Measurements from ENCODE around the gene ATP11C. TPM values are rescaled to one million over a fixed set of nuclear protein-coding genes. Genes with fewer than 3 reads are reported as not detected.

Gene ATP11C
- total RNA-seq, 2 donors from 2014 or later, result 9.1 to 15.3 TPM

GRCh38 chrX:139724626-139725025 lies 208.2 kb downstream of the ATP11C start:
- H3K4me3 ChIP-seq, result no peak overlapping the region
- H3K27ac ChIP-seq, result no peak overlapping the region
- intact Hi-C loops (cut with DNase I), result no loop called here
- no peak for TF ChIP-seq CTCF (IDR thresholded peaks at IDR 0.05)
- H3K9me3 ChIP-seq, result no peaks in the 10 kb centered on the region
- H3K4me1 ChIP-seq, result no peaks in the 10 kb centered on the region
- DNase-seq, result no peak
- H3K9ac ChIP-seq (ENCODE audit: low read depth in 2 of 2, low read length in 2 of 2), result no peak overlapping the region
- H3K36me3 ChIP-seq, result no peaks in the 10 kb centered on the region
- H3K27me3 ChIP-seq, result no peaks in the 10 kb centered on the region

GRCh38 chrX:139720979-139721378 lies 211.9 kb downstream of the ATP11C start:
- intact Hi-C loops (cut with DNase I), result no loop called here
- Histone ChIP-seq H3K27me3 (no peaks in the 10 kb centered on the region), H3K27ac (no peak overlapping the region), H3K36me3 (no peaks in the 10 kb centered on the region), H3K4me3 (no peak overlapping the region), H3K9me3 (no peaks in the 10 kb centered on the region), H3K9ac (ENCODE audit: low read depth in 2 of 2, low read length in 2 of 2) (no peak overlapping the region), H3K4me1 (no peaks in the 10 kb centered on the region)
- no peak for TF ChIP-seq CTCF (IDR thresholded peaks at IDR 0.05)
- no peak for DNase-seq

- Histone ChIP-seq H3K4me1 (no peaks in the 10 kb centered on the region), H3K36me3 (no peaks in the 10 kb centered on the region), H3K9ac (ENCODE audit: low read depth in 2 of 2, low read length in 2 of 2) (no peak overlapping the region), H3K27ac (no peak overlapping the region), H3K4me3 (no peak overlapping the region), H3K27me3 (no peaks in the 10 kb centered on the region), H3K9me3 (no peaks in the 10 kb centered on the region)
- intact Hi-C loops (cut with DNase I), result no loop called here
- no peak for DNase-seq
- no peak for TF ChIP-seq CTCF (IDR thresholded peaks at IDR 0.05)
Measured at GRCh38 chrX:139720136-139720535, 212.7 kb downstream of the ATP11C start.

GRCh38 chrX:139708067-139708466 lies 224.8 kb downstream of the ATP11C start, which contains the start of gene MCF2:
MCF2 (minus strand) TSS chrX:139708167; CDS start chrX:139651744, 56,423 bp downstream.
- Histone ChIP-seq H3K4me1 (no peaks in the 10 kb centered on the region), H3K9ac (ENCODE audit: low read depth in 2 of 2, low read length in 2 of 2) (no peak within 1 kb of the TSS), H3K4me3 (no peak within 1 kb of the TSS), H3K27ac (no peak within 1 kb of the TSS), H3K27me3 (no peaks in the 10 kb centered on the region), H3K9me3 (no peaks in the 10 kb centered on the region), H3K36me3 (no peaks in the 10 kb centered on the region)
- intact Hi-C loops (cut with DNase I), result no loop called here
- TF ChIP-seq CTCF (IDR thresholded peaks at IDR 0.05), result no peak
- no peak for DNase-seq

GRCh38 chrX:139702658-139703057 lies 230.2 kb downstream of the ATP11C start:
- Histone ChIP-seq H3K4me1 (no peaks in the 10 kb centered on the region), H3K4me3 (no peak overlapping the region), H3K27ac (no peak overlapping the region), H3K9ac (ENCODE audit: low read depth in 2 of 2, low read length in 2 of 2) (no peak overlapping the region), H3K36me3 (no peaks in the 10 kb centered on the region), H3K9me3 (no peaks in the 10 kb centered on the region), H3K27me3 (no peaks in the 10 kb centered on the region)
- TF ChIP-seq CTCF (IDR thresholded peaks at IDR 0.05), result no peak
- intact Hi-C loops (cut with DNase I), result no loop called here
- DNase-seq, result no peak

- H3K9ac ChIP-seq (ENCODE audit: low read depth in 2 of 2, low read length in 2 of 2), result no peak overlapping the region
- intact Hi-C loops (cut with DNase I), result no loop called here
- no peak for TF ChIP-seq CTCF (IDR thresholded peaks at IDR 0.05)
- H3K27me3 ChIP-seq, result no peaks in the 10 kb centered on the region
- H3K4me3 ChIP-seq, result no peak overlapping the region
- H3K36me3 ChIP-seq, result no peaks in the 10 kb centered on the region
- no peak overlapping the region for H3K27ac ChIP-seq
- no peaks in the 10 kb centered on the region for H3K4me1 ChIP-seq
- DNase-seq, result no peak
- no peaks in the 10 kb centered on the region for H3K9me3 ChIP-seq
Measured at GRCh38 chrX:139692908-139693307, 239.9 kb downstream of the ATP11C start.

Data from colonic mucosa (tissue), 4 donors.